Ascending aorta (tissue), 2 donors: ENCODE results near the gene ABCB11. TPM values are rescaled to one million over a fixed set of nuclear protein-coding genes. Genes with fewer than 3 reads are reported as not detected.

ENCODE experiments used
- DNase-seq, 2 donors: peaks; one replicate each; pipeline ENCODE4 v3.0.0-alpha.2; 2019; ENCODE audit warnings: low spot score in 2 of 2
- H3K27ac ChIP-seq, 2 donors: fragments of 200-600 bp; sonication (generic); one replicate each; pipeline ENCODE4 v1.5.1; 2016 to 2017; ENCODE audit warnings: mild to moderate bottlenecking in 1 of 2
- H3K27me3 ChIP-seq: fragments of 200-600 bp; sonication (generic); one replicate; pipeline ENCODE4 v1.5.1; 2017
- H3K36me3 ChIP-seq, 2 donors: fragments of 200-600 bp; sonication (generic); one replicate each; pipeline ENCODE4 v1.5.1; 2016
- H3K4me1 ChIP-seq, 2 donors: fragments of 200-600 bp; sonication (generic); one replicate each; pipeline ENCODE4 v1.5.1; 2016 to 2017; ENCODE audit warnings: mild to moderate bottlenecking in 1 of 2
- H3K4me3 ChIP-seq, 2 donors: fragments of 200-600 bp; sonication (generic); one replicate each; pipeline ENCODE4 v1.5.1; 2016 to 2017; ENCODE audit warnings: mild to moderate bottlenecking in 1 of 2
- H3K9me3 ChIP-seq, 2 donors: fragments of 200-600 bp; sonication (generic); one replicate each; pipeline ENCODE4 v1.5.1; 2016
- intact Hi-C: fragments of 100-400 bp; cut with DNase I; formaldehyde crosslinking; loops from one replicate; pipeline ENCODE4 v1.15.1; 2023
- total RNA-seq: library from RNA; depleted of rRNA; stranded (reverse); fragments of >200 nt; gene quantifications from one replicate; pipeline ENCODE4 v1.1.0, GENCODE V29; 2016
- TF ChIP-seq, protein P1 (sequence below), 3 experiments: fragments of 200-600 bp in 2 of 3; fragments of 450-650 bp in 1 of 3; sonication (generic) in 2 of 3; IDR thresholded peaks; one replicate each; pipeline ENCODE4 v1.5.1; 2016 to 2019; ENCODE audit warnings: antibody characterized with exemption in 3 of 3, mild to moderate bottlenecking in 1 of 3, moderate library complexity in 1 of 3

ABCB11 gene
- total RNA-seq, 1 donor from 2014 or later = not detected

DNA sequence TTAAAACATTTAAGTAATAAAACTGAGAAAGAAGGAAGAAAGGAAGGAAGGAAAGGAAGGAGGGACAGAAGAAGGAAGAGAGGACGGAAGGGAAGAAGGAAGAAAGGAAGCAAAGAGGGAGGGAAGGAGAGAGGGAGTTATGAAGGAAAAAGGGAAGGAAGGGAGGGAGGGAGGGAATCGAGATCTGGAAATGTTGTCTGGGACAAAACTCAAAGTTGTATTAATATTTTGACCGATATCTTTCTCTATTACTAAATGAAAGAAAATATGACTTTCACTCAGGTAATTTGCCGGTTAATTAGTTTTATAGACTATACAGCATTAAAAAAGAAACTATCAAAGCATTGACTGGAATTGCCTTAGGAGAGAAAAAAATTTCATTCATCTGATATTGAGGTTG is 85.6 kb downstream of the ABCB11 start:
- no peak for DNase-seq
- TF ChIP-seq, protein P1, sequence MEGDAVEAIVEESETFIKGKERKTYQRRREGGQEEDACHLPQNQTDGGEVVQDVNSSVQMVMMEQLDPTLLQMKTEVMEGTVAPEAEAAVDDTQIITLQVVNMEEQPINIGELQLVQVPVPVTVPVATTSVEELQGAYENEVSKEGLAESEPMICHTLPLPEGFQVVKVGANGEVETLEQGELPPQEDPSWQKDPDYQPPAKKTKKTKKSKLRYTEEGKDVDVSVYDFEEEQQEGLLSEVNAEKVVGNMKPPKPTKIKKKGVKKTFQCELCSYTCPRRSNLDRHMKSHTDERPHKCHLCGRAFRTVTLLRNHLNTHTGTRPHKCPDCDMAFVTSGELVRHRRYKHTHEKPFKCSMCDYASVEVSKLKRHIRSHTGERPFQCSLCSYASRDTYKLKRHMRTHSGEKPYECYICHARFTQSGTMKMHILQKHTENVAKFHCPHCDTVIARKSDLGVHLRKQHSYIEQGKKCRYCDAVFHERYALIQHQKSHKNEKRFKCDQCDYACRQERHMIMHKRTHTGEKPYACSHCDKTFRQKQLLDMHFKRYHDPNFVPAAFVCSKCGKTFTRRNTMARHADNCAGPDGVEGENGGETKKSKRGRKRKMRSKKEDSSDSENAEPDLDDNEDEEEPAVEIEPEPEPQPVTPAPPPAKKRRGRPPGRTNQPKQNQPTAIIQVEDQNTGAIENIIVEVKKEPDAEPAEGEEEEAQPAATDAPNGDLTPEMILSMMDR (IDR thresholded peaks at IDR 0.05) = no peak
- Histone ChIP-seq H3K9me3 (no peaks in the 10 kb centered on the region), H3K4me3 (no peak overlapping the region), H3K27me3 (no peaks in the 10 kb centered on the region), H3K4me1 (no peaks in the 10 kb centered on the region), H3K27ac (no peak overlapping the region), H3K36me3 (no peaks in the 10 kb centered on the region)
- intact Hi-C loops = no loop called here

DNA sequence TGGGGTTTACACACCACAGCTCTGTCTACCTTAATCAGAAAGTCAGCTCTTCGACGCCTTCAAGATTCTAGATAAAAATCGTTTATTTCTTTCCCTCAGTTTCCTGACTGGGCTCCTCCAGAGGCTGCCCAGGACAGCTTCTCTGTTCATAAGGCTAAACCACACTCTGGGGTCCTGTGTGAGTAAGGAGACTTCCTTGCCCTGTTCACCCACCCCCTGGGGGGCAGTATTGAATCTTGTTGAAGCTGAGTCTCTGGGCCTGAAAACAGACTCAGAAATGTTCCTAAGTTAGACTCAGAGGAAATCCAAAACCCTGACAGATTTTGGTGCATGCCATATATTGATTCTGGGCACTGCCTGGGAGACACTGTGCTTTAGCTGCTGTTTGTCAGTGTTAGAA is 87.1 kb downstream of the ABCB11 start:
- no peaks in the 10 kb centered on the region for H3K9me3 ChIP-seq
- TF ChIP-seq, protein P1 (IDR thresholded peaks at IDR 0.05) = no peak

DNA sequence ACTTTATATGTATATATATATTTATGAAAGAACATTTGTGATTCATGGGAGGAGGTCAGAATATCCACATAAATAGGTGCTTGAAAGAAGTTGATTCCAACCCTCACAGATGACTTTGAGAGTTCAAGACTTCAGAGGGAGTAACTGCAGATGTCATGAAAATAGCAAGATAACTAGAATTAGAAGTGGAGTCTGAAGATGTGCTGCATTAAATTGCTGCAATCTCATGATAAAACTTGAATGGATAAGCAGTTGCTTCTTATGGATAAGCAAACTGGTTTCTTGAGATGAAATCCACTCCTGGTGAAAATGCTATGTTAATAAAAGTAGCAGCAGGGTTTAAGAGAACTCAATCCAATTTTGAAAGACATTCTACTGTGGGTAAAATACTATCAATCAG is 89.8 kb downstream of the ABCB11 start:
- Histone ChIP-seq H3K27ac (no peak overlapping the region), H3K9me3 (no peaks in the 10 kb centered on the region), H3K4me3 (no peak overlapping the region), H3K36me3 (no peaks in the 10 kb centered on the region), H3K4me1 (no peaks in the 10 kb centered on the region), H3K27me3 (no peaks in the 10 kb centered on the region)
- no peak for DNase-seq
- intact Hi-C loops = no loop called here
- TF ChIP-seq, protein P1 (IDR thresholded peaks at IDR 0.05) = no peak

More for the DNA sequence above, 87.1 kb downstream of the ABCB11 start:
- H3K4me1 ChIP-seq = no peaks in the 10 kb centered on the region
- H3K4me3 ChIP-seq = no peak overlapping the region
- no peaks in the 10 kb centered on the region for H3K27me3 ChIP-seq
- H3K36me3 ChIP-seq = no peaks in the 10 kb centered on the region
- no peak overlapping the region for H3K27ac ChIP-seq
- no peak for DNase-seq
- intact Hi-C loops = no loop called here

DNA sequence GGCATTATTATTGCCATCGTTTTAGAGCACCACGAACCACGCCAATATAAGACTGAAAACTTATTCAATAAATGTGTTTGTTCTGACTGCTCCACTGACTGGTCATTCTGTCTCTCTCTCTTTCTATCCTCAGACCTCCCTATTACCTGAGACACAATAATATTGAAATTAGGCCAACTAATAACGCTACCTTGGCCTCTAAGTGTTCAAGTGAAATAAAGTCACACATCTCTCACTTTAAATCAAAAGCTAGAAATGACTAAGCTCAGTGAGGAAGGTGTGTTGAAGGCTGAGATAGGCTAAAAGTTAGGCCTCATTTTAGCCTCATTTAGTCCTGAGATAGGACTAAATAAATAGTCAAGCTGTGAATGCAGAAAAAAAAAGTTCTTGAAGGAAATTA is 91.2 kb downstream of the ABCB11 start:
- Histone ChIP-seq H3K9me3 (no peaks in the 10 kb centered on the region), H3K4me3 (no peak overlapping the region), H3K27me3 (no peaks in the 10 kb centered on the region), H3K36me3 (no peaks in the 10 kb centered on the region), H3K4me1 (no peaks in the 10 kb centered on the region), H3K27ac (no peak overlapping the region)
- DNase-seq = no peak
- TF ChIP-seq, protein P1 (IDR thresholded peaks at IDR 0.05) = no peak
- intact Hi-C loops = no loop called here

DNA sequence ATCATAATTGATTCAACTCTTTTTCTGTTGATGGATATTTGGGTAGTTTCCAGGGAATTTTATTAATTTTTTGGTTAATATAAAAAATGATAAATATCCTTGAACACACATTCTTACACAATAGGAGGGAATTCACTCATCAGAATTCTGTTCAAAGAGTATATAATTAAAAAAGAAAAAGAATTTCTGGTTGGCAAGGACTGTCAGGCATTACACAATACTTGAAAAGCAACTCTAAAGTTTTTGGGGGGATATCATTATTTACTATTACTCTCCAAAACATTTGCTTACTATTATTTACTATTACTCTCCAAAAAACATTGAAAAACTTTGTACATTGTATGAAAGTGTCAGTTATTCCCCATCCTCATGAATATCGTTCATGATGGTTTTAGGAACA is 92.1 kb downstream of the ABCB11 start:
- TF ChIP-seq, protein P1 (IDR thresholded peaks at IDR 0.05) = no peak
- intact Hi-C loops = no loop called here
- no peaks in the 10 kb centered on the region for H3K27me3 ChIP-seq
- H3K27ac ChIP-seq = no peak overlapping the region
- DNase-seq = no peak
- H3K4me1 ChIP-seq = no peaks in the 10 kb centered on the region
- H3K9me3 ChIP-seq = no peaks in the 10 kb centered on the region
- no peak overlapping the region for H3K4me3 ChIP-seq
- H3K36me3 ChIP-seq = no peaks in the 10 kb centered on the region
